Activated T-cell treated with anti-CD3 and anti-CD28 coated beads, Interleukin-2, amount 50 U/mL, for 24 hours (primary cell): ENCODE measurements around the gene MAP3K12.
"Not testable (repeated sequence)": the region's sequence is repeated elsewhere in the genome, so short reads cannot be mapped to it uniquely, and the experiment has no call there.

Experiments
- DNase-seq: peaks from one replicate; pipeline ENCODE4 v3.0.0-alpha.2; 2020
- H3K27ac Mint-ChIP-seq: 2 replicates; pipeline ENCODE4 v1.8.0; 2020; ENCODE audit warnings: mild to moderate bottlenecking, mixed read lengths
- H3K27me3 Mint-ChIP-seq: 2 replicates; pipeline ENCODE4 v1.8.0; 2020; ENCODE audit warnings: mixed read lengths
- H3K36me3 Mint-ChIP-seq: 2 replicates; pipeline ENCODE4 v1.8.0; 2020; ENCODE audit warnings: low read depth, mixed read lengths
- H3K4me1 Mint-ChIP-seq: 2 replicates; pipeline ENCODE4 v1.8.0; 2020; ENCODE audit warnings: low read depth, mixed read lengths
- H3K4me3 Mint-ChIP-seq: 2 replicates; pipeline ENCODE4 v1.8.0; 2020; ENCODE audit warnings: mild to moderate bottlenecking, moderate library complexity, mixed read lengths
- H3K9me3 Mint-ChIP-seq: 2 replicates; pipeline ENCODE4 v1.8.0; 2020; ENCODE audit warnings: mixed read lengths

MAP3K12 gene, protein sequence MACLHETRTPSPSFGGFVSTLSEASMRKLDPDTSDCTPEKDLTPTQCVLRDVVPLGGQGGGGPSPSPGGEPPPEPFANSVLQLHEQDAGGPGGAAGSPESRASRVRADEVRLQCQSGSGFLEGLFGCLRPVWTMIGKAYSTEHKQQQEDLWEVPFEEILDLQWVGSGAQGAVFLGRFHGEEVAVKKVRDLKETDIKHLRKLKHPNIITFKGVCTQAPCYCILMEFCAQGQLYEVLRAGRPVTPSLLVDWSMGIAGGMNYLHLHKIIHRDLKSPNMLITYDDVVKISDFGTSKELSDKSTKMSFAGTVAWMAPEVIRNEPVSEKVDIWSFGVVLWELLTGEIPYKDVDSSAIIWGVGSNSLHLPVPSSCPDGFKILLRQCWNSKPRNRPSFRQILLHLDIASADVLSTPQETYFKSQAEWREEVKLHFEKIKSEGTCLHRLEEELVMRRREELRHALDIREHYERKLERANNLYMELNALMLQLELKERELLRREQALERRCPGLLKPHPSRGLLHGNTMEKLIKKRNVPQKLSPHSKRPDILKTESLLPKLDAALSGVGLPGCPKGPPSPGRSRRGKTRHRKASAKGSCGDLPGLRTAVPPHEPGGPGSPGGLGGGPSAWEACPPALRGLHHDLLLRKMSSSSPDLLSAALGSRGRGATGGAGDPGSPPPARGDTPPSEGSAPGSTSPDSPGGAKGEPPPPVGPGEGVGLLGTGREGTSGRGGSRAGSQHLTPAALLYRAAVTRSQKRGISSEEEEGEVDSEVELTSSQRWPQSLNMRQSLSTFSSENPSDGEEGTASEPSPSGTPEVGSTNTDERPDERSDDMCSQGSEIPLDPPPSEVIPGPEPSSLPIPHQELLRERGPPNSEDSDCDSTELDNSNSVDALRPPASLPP

GRCh38 chr12:53499266-53500141 lies at the start of gene MAP3K12:
MAP3K12 (minus strand) TSS chr12:53499458; CDS start chr12:53487391, 12,067 bp downstream.
- H3K27ac Mint-ChIP-seq = peak within 1 kb of the TSS; percentile 99
- DNase-seq = peak; percentile 84
- H3K36me3 Mint-ChIP-seq = peaks cover 23% of the 10 kb centered on the region
- H3K4me3 Mint-ChIP-seq = peak within 1 kb of the TSS; percentile 92
- H3K4me1 Mint-ChIP-seq = peaks cover 49% of the 10 kb centered on the region
- no peaks in the 10 kb centered on the region for H3K27me3 Mint-ChIP-seq
- H3K9me3 Mint-ChIP-seq = no peaks in the 10 kb centered on the region

- Mint-ChIP-seq H3K4me1 (peaks cover 19% of the 10 kb centered on the region), H3K36me3 (peaks cover 47% of the 10 kb centered on the region)
- not testable (repeated sequence) for H3K4me3 Mint-ChIP-seq, DNase-seq, H3K9me3 Mint-ChIP-seq, H3K27me3 Mint-ChIP-seq, H3K27ac Mint-ChIP-seq
Measured at GRCh38 chr12:53548354-53548753, 49.1 kb upstream of the MAP3K12 start.

GRCh38 chr12:53543539-53543938 lies 44.3 kb upstream of the MAP3K12 start:
- H3K27me3 Mint-ChIP-seq = no peaks in the 10 kb centered on the region

GRCh38 chr12:53539526-53539925 lies 40.3 kb upstream of the MAP3K12 start:
- no peak overlapping the region for H3K4me3 Mint-ChIP-seq
- no peak for DNase-seq
- H3K36me3 Mint-ChIP-seq = peaks cover 69% of the 10 kb centered on the region
- H3K27me3 Mint-ChIP-seq = no peaks in the 10 kb centered on the region
- H3K9me3 Mint-ChIP-seq = no peaks in the 10 kb centered on the region
- no peak overlapping the region for H3K27ac Mint-ChIP-seq
- peaks cover 10% of the 10 kb centered on the region for H3K4me1 Mint-ChIP-seq

More at GRCh38 chr12:53543539-53543938, 44.3 kb upstream of the MAP3K12 start:
- Mint-ChIP-seq H3K27ac (peak overlapping the region; percentile 85), H3K36me3 (peaks cover 49% of the 10 kb centered on the region), H3K9me3 (no peaks in the 10 kb centered on the region), H3K4me1 (peaks cover 10% of the 10 kb centered on the region), H3K4me3 (no peak overlapping the region)
- peak; percentile 47 for DNase-seq

GRCh38 chr12:53538209-53538689 lies 39.0 kb upstream of the MAP3K12 start:
- Mint-ChIP-seq H3K27me3 (no peaks in the 10 kb centered on the region), H3K4me1 (no peaks in the 10 kb centered on the region), H3K27ac (no peak overlapping the region), H3K9me3 (no peaks in the 10 kb centered on the region), H3K4me3 (no peak overlapping the region), H3K36me3 (peaks cover 70% of the 10 kb centered on the region)
- DNase-seq = no peak

GRCh38 chr12:53536962-53537361 lies 37.7 kb upstream of the MAP3K12 start:
- no peak for DNase-seq
- no peaks in the 10 kb centered on the region for H3K9me3 Mint-ChIP-seq
- no peaks in the 10 kb centered on the region for H3K4me1 Mint-ChIP-seq
- H3K36me3 Mint-ChIP-seq = peaks cover 74% of the 10 kb centered on the region
- H3K27ac Mint-ChIP-seq = no peak overlapping the region
- H3K27me3 Mint-ChIP-seq = no peaks in the 10 kb centered on the region
- H3K4me3 Mint-ChIP-seq = no peak overlapping the region

DNA sequence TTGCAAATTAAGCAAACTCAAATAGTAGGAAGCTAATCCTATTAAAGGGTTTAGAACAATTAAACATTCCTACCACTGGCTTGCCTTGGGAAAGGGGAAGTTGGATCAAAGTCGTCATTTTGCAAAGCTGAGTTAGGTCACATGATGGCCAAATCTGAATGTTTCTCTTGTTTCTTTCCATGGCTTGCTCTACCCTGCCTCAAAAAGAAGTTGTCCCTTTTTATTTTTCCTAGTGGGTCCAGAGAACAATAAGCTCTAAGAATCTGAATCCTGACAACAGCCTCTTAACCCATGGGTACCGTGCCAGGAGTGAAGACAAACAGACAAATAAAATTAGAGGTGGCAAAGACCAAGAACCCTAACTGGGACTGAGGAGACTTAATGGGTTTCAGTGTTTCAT lies 34.2 kb upstream of the MAP3K12 start:
- H3K9me3 Mint-ChIP-seq = no peaks in the 10 kb centered on the region
- H3K4me1 Mint-ChIP-seq = no peaks in the 10 kb centered on the region
- H3K4me3 Mint-ChIP-seq = no peak overlapping the region
- H3K27ac Mint-ChIP-seq = peak overlapping the region; percentile 44
- peaks cover 72% of the 10 kb centered on the region for H3K36me3 Mint-ChIP-seq
- no peaks in the 10 kb centered on the region for H3K27me3 Mint-ChIP-seq
- no peak for DNase-seq

- H3K4me1 Mint-ChIP-seq = no peaks in the 10 kb centered on the region
- no peak overlapping the region for H3K27ac Mint-ChIP-seq
- H3K27me3 Mint-ChIP-seq = no peaks in the 10 kb centered on the region
- peaks cover 65% of the 10 kb centered on the region for H3K36me3 Mint-ChIP-seq
- H3K9me3 Mint-ChIP-seq = no peaks in the 10 kb centered on the region
- DNase-seq = no peak
- no peak overlapping the region for H3K4me3 Mint-ChIP-seq
Measured at GRCh38 chr12:53532524-53533445, 33.5 kb upstream of the MAP3K12 start.

- no peak for DNase-seq
- Mint-ChIP-seq H3K4me1 (no peaks in the 10 kb centered on the region), H3K9me3 (no peaks in the 10 kb centered on the region), H3K27ac (no peak overlapping the region), H3K36me3 (peaks cover 62% of the 10 kb centered on the region), H3K4me3 (no peak overlapping the region), H3K27me3 (no peaks in the 10 kb centered on the region)
Measured at GRCh38 chr12:53532021-53532420, 32.8 kb upstream of the MAP3K12 start.

DNA sequence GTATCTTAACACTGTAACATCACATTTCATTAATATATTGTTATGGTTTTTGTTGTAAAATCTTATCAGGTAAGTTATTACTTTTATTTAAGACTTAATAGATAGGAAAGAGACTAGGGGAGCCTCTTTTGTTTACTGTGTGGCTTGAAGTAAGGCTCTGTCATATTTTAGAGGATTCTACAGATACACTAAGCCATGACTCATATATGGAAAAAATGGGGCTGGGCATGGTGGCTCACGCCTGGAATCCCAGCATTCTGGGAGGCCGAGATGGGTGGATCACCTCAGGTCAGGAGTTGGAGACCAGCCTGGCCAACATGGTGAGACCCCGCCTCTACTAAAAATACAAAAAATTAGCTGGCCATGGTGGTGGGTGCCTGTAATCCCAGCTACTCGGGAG lies 31.7 kb upstream of the MAP3K12 start:
- no peaks in the 10 kb centered on the region for H3K27me3 Mint-ChIP-seq
- H3K27ac Mint-ChIP-seq = no peak overlapping the region
- peaks cover 61% of the 10 kb centered on the region for H3K36me3 Mint-ChIP-seq
- H3K4me3 Mint-ChIP-seq = no peak overlapping the region
- H3K4me1 Mint-ChIP-seq = no peaks in the 10 kb centered on the region
- no peaks in the 10 kb centered on the region for H3K9me3 Mint-ChIP-seq
- DNase-seq = no peak

GRCh38 chr12:53530061-53530460 lies 30.8 kb upstream of the MAP3K12 start:
- Mint-ChIP-seq H3K36me3 (peaks cover 60% of the 10 kb centered on the region), H3K9me3 (no peaks in the 10 kb centered on the region), H3K4me3 (no peak overlapping the region), H3K27ac (no peak overlapping the region), H3K4me1 (no peaks in the 10 kb centered on the region), H3K27me3 (no peaks in the 10 kb centered on the region)
- no peak for DNase-seq

GRCh38 chr12:53524476-53524875 lies 25.2 kb upstream of the MAP3K12 start:
- H3K4me1 Mint-ChIP-seq = no peaks in the 10 kb centered on the region
- H3K9me3 Mint-ChIP-seq = no peaks in the 10 kb centered on the region
- DNase-seq = no peak
- H3K36me3 Mint-ChIP-seq = peaks cover 67% of the 10 kb centered on the region
- no peak overlapping the region for H3K27ac Mint-ChIP-seq
- no peak overlapping the region for H3K4me3 Mint-ChIP-seq
- H3K27me3 Mint-ChIP-seq = no peaks in the 10 kb centered on the region

GRCh38 chr12:53523131-53523530 lies 23.9 kb upstream of the MAP3K12 start:
- no peak for DNase-seq
- no peaks in the 10 kb centered on the region for H3K27me3 Mint-ChIP-seq
- H3K9me3 Mint-ChIP-seq = no peaks in the 10 kb centered on the region
- H3K4me1 Mint-ChIP-seq = no peaks in the 10 kb centered on the region
- peaks cover 76% of the 10 kb centered on the region for H3K36me3 Mint-ChIP-seq
- no peak overlapping the region for H3K27ac Mint-ChIP-seq
- H3K4me3 Mint-ChIP-seq = no peak overlapping the region
